ENCODE measurements around the gene PCDH19.

The PCDH19 gene

DNA sequence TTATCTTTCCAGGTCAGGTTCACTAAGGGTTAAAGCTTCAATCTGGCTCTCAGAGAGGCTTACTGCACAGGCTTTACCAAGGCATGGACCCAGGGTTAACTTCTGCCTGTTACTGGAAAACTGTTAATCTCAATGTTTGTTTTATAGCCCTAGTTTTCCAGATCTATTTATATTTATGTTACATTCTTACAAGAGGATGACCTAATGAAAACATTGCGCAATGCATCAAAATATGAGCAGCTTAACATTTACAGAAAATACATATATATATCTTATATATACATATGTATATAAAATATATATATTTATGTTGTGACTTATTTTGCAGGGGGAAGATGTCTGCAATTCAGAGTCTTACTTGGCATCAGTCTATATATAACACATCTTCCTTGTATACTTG is 112.3 kb downstream of the PCDH19 start:
- Histone ChIP-seq H3K4me1 (no peaks in the 10 kb centered on the region), H3K9me3 (no peaks in the 10 kb centered on the region), H3K36me3 (no peaks in the 10 kb centered on the region), H3K27me3 (no peaks in the 10 kb centered on the region), H3K4me3 (ENCODE audit: low read depth, low read length) (no peak overlapping the region)
- no peak for DNase-seq
- TF ChIP-seq, protein P1, sequence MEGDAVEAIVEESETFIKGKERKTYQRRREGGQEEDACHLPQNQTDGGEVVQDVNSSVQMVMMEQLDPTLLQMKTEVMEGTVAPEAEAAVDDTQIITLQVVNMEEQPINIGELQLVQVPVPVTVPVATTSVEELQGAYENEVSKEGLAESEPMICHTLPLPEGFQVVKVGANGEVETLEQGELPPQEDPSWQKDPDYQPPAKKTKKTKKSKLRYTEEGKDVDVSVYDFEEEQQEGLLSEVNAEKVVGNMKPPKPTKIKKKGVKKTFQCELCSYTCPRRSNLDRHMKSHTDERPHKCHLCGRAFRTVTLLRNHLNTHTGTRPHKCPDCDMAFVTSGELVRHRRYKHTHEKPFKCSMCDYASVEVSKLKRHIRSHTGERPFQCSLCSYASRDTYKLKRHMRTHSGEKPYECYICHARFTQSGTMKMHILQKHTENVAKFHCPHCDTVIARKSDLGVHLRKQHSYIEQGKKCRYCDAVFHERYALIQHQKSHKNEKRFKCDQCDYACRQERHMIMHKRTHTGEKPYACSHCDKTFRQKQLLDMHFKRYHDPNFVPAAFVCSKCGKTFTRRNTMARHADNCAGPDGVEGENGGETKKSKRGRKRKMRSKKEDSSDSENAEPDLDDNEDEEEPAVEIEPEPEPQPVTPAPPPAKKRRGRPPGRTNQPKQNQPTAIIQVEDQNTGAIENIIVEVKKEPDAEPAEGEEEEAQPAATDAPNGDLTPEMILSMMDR (IDR thresholded peaks at IDR 0.05; ENCODE audit: low read depth, low read length): no peak

DNA sequence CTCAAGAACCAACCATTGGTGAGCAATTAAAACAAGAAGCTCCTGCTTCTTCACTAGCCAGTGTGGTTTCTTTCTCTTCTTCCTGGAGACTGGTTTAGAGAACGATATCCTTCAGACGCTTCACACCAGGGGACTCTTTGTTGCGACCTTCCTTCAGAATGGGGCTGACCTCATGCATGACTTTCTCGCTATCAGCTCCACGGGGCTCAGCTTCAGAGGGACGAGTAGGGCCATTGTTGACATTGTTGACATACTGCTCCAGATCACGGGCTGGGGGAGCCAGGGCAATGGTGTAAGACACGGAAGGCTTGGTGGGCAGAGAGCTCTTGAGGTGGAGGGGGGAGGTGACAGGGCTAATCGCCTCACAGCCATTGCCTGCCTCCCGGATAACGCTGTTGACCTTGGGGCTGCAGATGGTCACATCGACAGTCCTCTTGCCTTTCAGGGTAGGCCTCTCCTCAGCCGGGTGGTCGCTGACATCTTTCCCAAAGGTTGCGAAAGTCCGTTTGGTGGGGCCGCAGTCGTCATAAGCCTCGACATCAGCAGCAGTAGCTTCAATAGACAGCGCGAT is 113.8 kb downstream of the PCDH19 start:
- H3K4me3 ChIP-seq (ENCODE audit: low read depth, low read length): no peak overlapping the region
- H3K36me3 ChIP-seq: no peaks in the 10 kb centered on the region
- H3K4me1 ChIP-seq: no peaks in the 10 kb centered on the region
- no peaks in the 10 kb centered on the region for H3K9me3 ChIP-seq
- no peak for DNase-seq
- no peaks in the 10 kb centered on the region for H3K27me3 ChIP-seq
- TF ChIP-seq, protein P1 (IDR thresholded peaks at IDR 0.05; ENCODE audit: low read depth, low read length): no peak

DNA sequence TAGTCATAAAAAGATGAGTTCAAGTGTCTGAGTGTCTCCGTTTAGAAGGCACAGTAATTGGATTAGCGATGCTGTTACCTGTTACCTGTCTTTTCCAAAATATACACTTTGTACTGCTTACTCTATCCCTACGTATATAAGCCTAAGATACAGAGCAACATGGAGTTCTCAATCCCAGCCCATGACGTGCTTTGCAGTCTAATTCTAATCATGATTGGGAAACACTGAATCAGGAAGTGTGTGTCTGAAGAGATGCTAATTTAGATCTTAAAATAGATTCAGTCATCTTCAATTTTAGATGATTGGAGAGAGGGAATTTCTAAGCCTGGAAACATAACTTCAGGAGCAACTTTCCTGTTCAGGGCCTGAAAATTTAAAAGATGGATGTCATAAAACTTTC is 115.1 kb downstream of the PCDH19 start:
- Histone ChIP-seq H3K36me3 (no peaks in the 10 kb centered on the region), H3K4me1 (no peaks in the 10 kb centered on the region), H3K9me3 (no peaks in the 10 kb centered on the region), H3K27me3 (no peaks in the 10 kb centered on the region), H3K4me3 (ENCODE audit: low read depth, low read length) (no peak overlapping the region)
- no peak for DNase-seq
- TF ChIP-seq, protein P1 (IDR thresholded peaks at IDR 0.05; ENCODE audit: low read depth, low read length): no peak

DNA sequence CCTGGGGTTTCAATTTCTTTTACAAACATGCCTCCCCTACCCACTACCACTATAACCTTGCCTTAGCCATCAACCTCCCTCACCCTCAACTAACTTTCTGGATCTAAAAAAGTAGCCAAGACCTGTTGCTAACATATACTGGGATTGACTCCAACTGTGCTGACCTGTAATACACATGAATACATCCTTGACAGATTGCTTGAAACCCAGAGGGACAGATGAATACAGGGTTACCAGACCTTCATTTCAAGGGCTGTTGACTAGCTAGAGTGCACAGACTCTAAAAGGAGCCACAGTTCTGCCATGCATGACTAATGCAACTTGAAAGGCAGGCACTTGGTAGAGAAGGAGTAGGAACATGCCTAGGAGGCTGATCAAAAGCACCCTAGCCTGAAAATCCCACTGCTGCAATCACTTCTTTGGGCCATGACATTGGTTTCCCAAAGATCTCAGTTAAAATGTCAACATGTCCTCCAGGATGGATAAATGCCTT is 121.0 kb downstream of the PCDH19 start:
- H3K9me3 ChIP-seq: no peaks in the 10 kb centered on the region
- no peaks in the 10 kb centered on the region for H3K4me1 ChIP-seq
- H3K36me3 ChIP-seq: no peaks in the 10 kb centered on the region
- DNase-seq: no peak
- TF ChIP-seq, protein P1 (IDR thresholded peaks at IDR 0.05; ENCODE audit: low read depth, low read length): no peak
- no peaks in the 10 kb centered on the region for H3K27me3 ChIP-seq
- H3K4me3 ChIP-seq (ENCODE audit: low read depth, low read length): no peak overlapping the region

DNA sequence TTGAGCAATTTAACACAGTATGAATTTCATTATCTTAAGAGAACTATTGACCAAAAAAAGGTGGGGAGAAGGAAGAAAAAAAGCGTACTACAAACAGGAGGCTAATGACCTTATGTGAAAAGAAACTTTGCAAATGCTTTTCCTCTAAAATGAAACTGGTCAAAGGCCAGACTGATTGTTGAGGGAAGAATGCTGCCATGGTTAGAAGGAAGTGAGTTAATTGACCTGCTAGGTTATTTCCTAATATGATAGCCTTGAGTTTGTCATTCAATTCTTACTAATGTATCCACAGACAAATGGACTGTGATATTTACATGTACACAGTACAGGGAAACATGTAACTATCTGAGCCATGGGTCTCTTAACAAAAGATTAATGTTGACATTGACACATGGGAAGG is 132.8 kb downstream of the PCDH19 start:
- DNase-seq: no peak
- Histone ChIP-seq H3K36me3 (no peaks in the 10 kb centered on the region), H3K4me3 (ENCODE audit: low read depth, low read length) (no peak overlapping the region), H3K4me1 (no peaks in the 10 kb centered on the region), H3K9me3 (no peaks in the 10 kb centered on the region), H3K27me3 (no peaks in the 10 kb centered on the region)
- TF ChIP-seq, protein P1 (IDR thresholded peaks at IDR 0.05; ENCODE audit: low read depth, low read length): no peak

DNA sequence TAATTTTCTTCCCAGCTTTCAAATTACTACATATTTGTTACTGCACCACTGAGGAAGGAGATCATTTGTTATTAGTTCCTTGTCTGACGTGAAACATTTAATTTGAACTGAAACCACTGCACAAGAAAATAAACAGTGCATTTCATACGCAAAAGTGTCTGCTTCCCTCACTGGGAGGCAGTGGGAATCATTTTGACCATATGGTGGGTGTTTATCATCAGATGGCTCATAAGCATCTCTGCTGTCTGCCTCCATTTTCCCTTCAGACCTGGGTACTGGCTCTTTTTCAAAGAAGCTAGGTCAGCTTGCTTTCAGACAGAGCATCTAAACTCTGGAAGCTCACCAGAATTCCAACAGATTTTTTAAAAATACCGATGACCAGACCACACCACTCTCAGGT is 135.2 kb downstream of the PCDH19 start:
- H3K4me1 ChIP-seq: no peaks in the 10 kb centered on the region
- no peak for DNase-seq
- TF ChIP-seq, protein P1 (IDR thresholded peaks at IDR 0.05; ENCODE audit: low read depth, low read length): no peak

More for the DNA sequence above, 135.2 kb downstream of the PCDH19 start:
- no peaks in the 10 kb centered on the region for H3K36me3 ChIP-seq
- no peak overlapping the region for H3K4me3 ChIP-seq (ENCODE audit: low read depth, low read length)
- no peaks in the 10 kb centered on the region for H3K27me3 ChIP-seq
- no peaks in the 10 kb centered on the region for H3K9me3 ChIP-seq
